H1 (cell line): ENCODE results near the gene MAGI3. TPM values are rescaled to one million over a fixed set of nuclear protein-coding genes. Genes with fewer than 3 reads are reported as not detected.

Experiments
- CTCF ChIA-PET: fragments of 300-600 bp; sonication (Branson Sonifier 250); formaldehyde crosslinking; loops from one replicate; lab custom pipeline; 2021; ENCODE audit not compliant: partially characterized antibody; lab: Charles Lee
- POLR2A ChIA-PET: fragments of 300-600 bp; sonication (Branson Sonifier 250); formaldehyde crosslinking; loops from one replicate; lab custom pipeline; 2021; ENCODE audit warnings: inconsistent platforms; ENCODE audit not compliant: partially characterized antibody; lab: Charles Lee
- DNase-seq, 2 experiments: peaks; one replicate each; pipeline versions ENCODE4 v3.0.0 to v3.0.0-alpha.2; 2010 to 2022; ENCODE audit warnings: low spot score in 2 of 2, low read depth in 1 of 2, mixed read lengths in 1 of 2
- FAIRE-seq: peaks from 2 replicates; lab custom pipeline; 2011; peaks lifted over from hg19 to GRCh38; lab: Jason Lieb, UNC
- H2AFZ ChIP-seq: 2 replicates; pipeline ENCODE4 v1.8.1; 2012; ENCODE audit warnings: low read length, inconsistent platforms
- H2AK5ac ChIP-seq: 2 replicates; pipeline ENCODE4 v1.6.1; 2013; ENCODE audit warnings: low read depth, low read length
- H2BK120ac ChIP-seq: replicated peaks from 2 replicates; pipeline ENCODE3; 2013; ENCODE audit warnings: low read depth, low read length, inconsistent platforms
- H2BK12ac ChIP-seq: 2 replicates; pipeline ENCODE4 v1.6.1; 2013; ENCODE audit warnings: low read depth, low read length
- H2BK15ac ChIP-seq: 2 replicates; pipeline ENCODE4 v1.6.1; 2013; ENCODE audit warnings: low read length
- H2BK20ac ChIP-seq: 2 replicates; pipeline ENCODE4 v1.6.1; 2013; ENCODE audit warnings: low read length
- H2BK5ac ChIP-seq: 2 replicates; pipeline ENCODE4 v1.6.1; 2013; ENCODE audit warnings: low read depth, low read length
- H3K14ac ChIP-seq: 2 replicates; pipeline ENCODE4 v1.6.1; 2013; ENCODE audit warnings: inconsistent platforms; ENCODE audit not compliant: insufficient read length
- H3K18ac ChIP-seq: 2 replicates; pipeline ENCODE4 v1.6.1; 2013; ENCODE audit warnings: low read length; ENCODE audit errors: extremely low read depth
- H3K23ac ChIP-seq: 2 replicates; pipeline ENCODE4 v1.6.1; 2013; ENCODE audit warnings: inconsistent platforms; ENCODE audit not compliant: insufficient read length
- H3K23me2 ChIP-seq: 2 replicates; pipeline ENCODE4 v1.6.1; 2013; ENCODE audit warnings: low read depth, low read length
- H3K27ac ChIP-seq: 2 replicates; pipeline ENCODE4 v1.6.1; 2011; ENCODE audit warnings: low read depth, low read length, inconsistent platforms
- H3K27me3 ChIP-seq, 4 experiments: replicated peaks in 1 of 4; 1 replicate in 1 of 4; 2 replicates in 3 of 4; pipeline versions ENCODE4 v1.6.1 to v1.8.1; 2011 to 2013; ENCODE audit warnings: low read length in 3 of 4, mild to moderate bottlenecking in 3 of 4, inconsistent platforms in 2 of 4, mixed read lengths in 2 of 4, moderate library complexity in 1 of 4; ENCODE audit not compliant: control insufficient read depth in 3 of 4, insufficient read depth in 3 of 4; ENCODE audit errors: extremely low read depth in 1 of 4
- H3K36me3 ChIP-seq, 4 experiments: 2 replicates each; pipeline versions ENCODE4 v1.6.1 to v1.8.1; 2011 to 2013; ENCODE audit warnings: mild to moderate bottlenecking in 4 of 4, low read length in 3 of 4, moderate library complexity in 2 of 4, control low read depth in 1 of 4, inconsistent platforms in 1 of 4; ENCODE audit not compliant: insufficient read depth in 4 of 4, control insufficient read depth in 2 of 4
- H3K4ac ChIP-seq: replicated peaks from 2 replicates; pipeline ENCODE3; 2013; ENCODE audit warnings: low read length, low read depth, mixed read lengths, inconsistent platforms; ENCODE audit not compliant: insufficient read length
- H3K4me1 ChIP-seq, 4 experiments: replicated peaks in 1 of 4; 1 replicate in 1 of 4; 2 replicates in 3 of 4; pipeline versions ENCODE4 v1.6.1 to v1.8.1; 2011 to 2013; ENCODE audit warnings: low read length in 3 of 4, inconsistent platforms in 2 of 4, mixed read lengths in 1 of 4; ENCODE audit not compliant: insufficient read depth in 4 of 4, control insufficient read depth in 3 of 4
- H3K4me2 ChIP-seq, 2 experiments: 2 replicates each; pipeline versions ENCODE4 v1.6.1 to v1.8.1; 2011 to 2013; ENCODE audit warnings: low read depth in 2 of 2, low read length in 2 of 2, control low read depth in 1 of 2, inconsistent platforms in 1 of 2, mild to moderate bottlenecking in 1 of 2; ENCODE audit not compliant: insufficient read depth in 1 of 2
- H3K4me3 ChIP-seq, 4 experiments: fragments of 200-600, 300-600 bp in 1 of 4; sonication (generic), shearing (Covaris generic), sonication (Bioruptor Twin) in 1 of 4; 2 replicates each; pipeline versions ENCODE4 v1.5.1 to v1.8.1; 2011 to 2016; ENCODE audit warnings: low read length in 4 of 4, low read depth in 3 of 4, control low read depth in 2 of 4, inconsistent platforms in 2 of 4, mild to moderate bottlenecking in 2 of 4, mixed read lengths in 1 of 4, moderate library complexity in 1 of 4; ENCODE audit not compliant: insufficient read depth in 2 of 4; ENCODE audit errors: extremely low read depth in 1 of 4
- H3K56ac ChIP-seq: replicated peaks from 2 replicates; pipeline ENCODE3; 2013; ENCODE audit warnings: low read depth, mild to moderate bottlenecking, mixed read lengths, low read length, inconsistent platforms; ENCODE audit not compliant: insufficient read length
- H3K79me1 ChIP-seq: 2 replicates; pipeline ENCODE4 v1.6.1; 2013; ENCODE audit warnings: low read depth, low read length, control low read depth
- H3K79me2 ChIP-seq, 2 experiments: 2 replicates each; pipeline versions ENCODE4 v1.6.1 to v1.8.1; 2012 to 2013; ENCODE audit warnings: low read length in 2 of 2, mild to moderate bottlenecking in 2 of 2, inconsistent platforms in 1 of 2; ENCODE audit not compliant: insufficient read depth in 2 of 2, control insufficient read depth in 1 of 2
- H3K9ac ChIP-seq, 4 experiments: replicated peaks in 1 of 4; 1 replicate in 1 of 4; 2 replicates in 3 of 4; pipeline versions ENCODE4 v1.6.1 to v1.8.1; 2011 to 2013; ENCODE audit warnings: low read depth in 3 of 4, low read length in 3 of 4, control low read depth in 2 of 4, mild to moderate bottlenecking in 2 of 4, moderate library complexity in 2 of 4, inconsistent platforms in 1 of 4; ENCODE audit errors: extremely low read depth in 1 of 4
- H3K9me3 ChIP-seq, 2 experiments: 2 replicates each; pipeline versions ENCODE4 v1.6.1 to v1.8.1; 2012 to 2013; ENCODE audit warnings: mild to moderate bottlenecking in 2 of 2, moderate library complexity in 2 of 2, control low read depth in 1 of 2, inconsistent platforms in 1 of 2, low read depth in 1 of 2, low read length in 1 of 2, mixed read lengths in 1 of 2; ENCODE audit not compliant: insufficient read depth in 2 of 2
- H4K20me1 ChIP-seq, 2 experiments: replicated peaks in 1 of 2; 2 replicates each; pipeline versions ENCODE3 to v1.8.1; 2011 to 2013; ENCODE audit warnings: inconsistent platforms in 2 of 2, low read length in 2 of 2, mild to moderate bottlenecking in 1 of 2; ENCODE audit not compliant: insufficient read depth in 2 of 2, control insufficient read depth in 1 of 2
- H4K5ac ChIP-seq: 2 replicates; pipeline ENCODE4 v1.6.1; 2013; ENCODE audit warnings: low read length, low read depth, mixed read lengths, inconsistent platforms; ENCODE audit not compliant: insufficient read length
- H4K8ac ChIP-seq: 2 replicates; pipeline ENCODE4 v1.8.0; 2013; ENCODE audit warnings: mild to moderate bottlenecking, moderate library complexity, low read length, inconsistent platforms; ENCODE audit not compliant: insufficient read depth; ENCODE audit errors: extremely low read depth
- H4K91ac ChIP-seq: replicated peaks from 2 replicates; pipeline ENCODE3; 2013; ENCODE audit warnings: low read length, mixed read lengths, inconsistent platforms; ENCODE audit not compliant: insufficient read length
- ASH2L ChIP-seq: fragments of 200-600, 300-600 bp; sonication (generic); IDR thresholded peaks from one replicate; pipeline ENCODE4 v1.7.1; 2017; ENCODE audit warnings: low read length
- BCL11A ChIP-seq, 2 experiments: IDR thresholded peaks; one replicate each; pipeline ENCODE4 v1.6.1; 2011; ENCODE audit warnings: low read depth in 2 of 2, low read length in 2 of 2, mild to moderate bottlenecking in 2 of 2
- CBX8 ChIP-seq: fragments of 300-800, 300-1000 bp; sonication (generic); IDR thresholded peaks from 2 replicates; pipeline ENCODE4 v1.7.1; 2016; ENCODE audit warnings: low read depth, low read length, borderline replicate concordance
- GABPA ChIP-seq: IDR thresholded peaks from 2 replicates; pipeline ENCODE4 v1.6.1; 2011; ENCODE audit warnings: mild to moderate bottlenecking, low read length, moderate library complexity, borderline replicate concordance; ENCODE audit not compliant: insufficient read depth
- JUN ChIP-seq: IDR thresholded peaks from 2 replicates; pipeline ENCODE4 v1.6.1; 2011; ENCODE audit warnings: low read depth, mild to moderate bottlenecking, improper control_type of control experiment, low read length
- KDM4A ChIP-seq: IDR thresholded peaks from one replicate; pipeline ENCODE4 v1.7.1; 2012; ENCODE audit warnings: low read depth, mild to moderate bottlenecking, moderate library complexity, low read length, inconsistent platforms; ENCODE audit not compliant: severe bottlenecking
- RAD21 ChIP-seq, 2 experiments: IDR thresholded peaks in 1 of 2; conservative IDR thresholded peaks in 1 of 2; 2 replicates each; pipeline ENCODE4 v1.6.1; 2011; ENCODE audit warnings: low read depth in 2 of 2, low read length in 2 of 2, improper control_type of control experiment in 1 of 2, inconsistent platforms in 1 of 2, mild to moderate bottlenecking in 1 of 2, moderate library complexity in 1 of 2
- SAP30 ChIP-seq: fragments of 300-600 bp; sonication (generic); IDR thresholded peaks from 2 replicates; pipeline ENCODE4 v1.7.1; 2012; ENCODE audit warnings: low read length, moderate library complexity, mild to moderate bottlenecking, inconsistent platforms; ENCODE audit not compliant: insufficient read depth, insufficient replicate concordance
- WGBS, 2 experiments: shearing (Covaris generic) in 1 of 2; methylation state at CpG; one replicate each; pipeline versions ENCODE4 v1.1.6 to v1.1.7; 2013 to 2015; ENCODE audit warnings: low lambda C conversion rate in 2 of 2, mixed read lengths in 2 of 2, inconsistent platforms in 1 of 2, low coverage in 1 of 2, missing lambda C conversion rate in 1 of 2; ENCODE audit not compliant: insufficient replicate concordance in 2 of 2, insufficient coverage in 1 of 2, insufficient read length in 1 of 2; ENCODE audit errors: extremely low coverage in 1 of 2, missing lambda C conversion rate in 1 of 2; 5-methylcytosine and 5-hydroxymethylcytosine counted together
- polyA plus RNA-seq, 7 experiments: library from polyadenylated mRNA; depleted of rRNA in 3 of 7; stranded (reverse) in 5 of 7; unstranded in 2 of 7; fragments of >200 nt in 5 of 7; fragments of 200-250 nt in 2 of 7; gene quantifications; 1 replicate in 5 of 7; 2 replicates in 1 of 7; 4 replicates in 1 of 7; pipeline versions ENCODE4 v1.2.1 to v1.2.3, GENCODE V29; 2011 to 2013; ENCODE audit warnings: missing spikeins in 2 of 7, mixed read lengths in 2 of 7
- total RNA-seq: library from RNA; stranded (reverse); fragmentation: NEBNext Ultra II Directional; extraction: Animal tissue kit (Norgen Biotek cat#: 25700); gene quantifications from 2 replicates; pipeline ENCODE4 v1.2.1, GENCODE V29; 2021
- TF ChIP-seq, protein P1 (sequence below), 3 experiments: IDR thresholded peaks; 1 replicate in 2 of 3; 2 replicates in 1 of 3; pipeline versions ENCODE4 v1.5.1 to v1.6.1; 2011; ENCODE audit warnings: low read length in 3 of 3, mild to moderate bottlenecking in 3 of 3, inconsistent platforms in 2 of 3, low read depth in 1 of 3, moderate library complexity in 1 of 3; ENCODE audit not compliant: insufficient read depth in 1 of 3; ENCODE audit errors: control extremely low read depth in 1 of 3
- TF ChIP-seq, protein P2 (sequence below): IDR thresholded peaks from 2 replicates; pipeline ENCODE4 v1.6.1; 2011; ENCODE audit warnings: low read depth, mild to moderate bottlenecking, low read length; ENCODE audit not compliant: insufficient read depth

The MAGI3 gene
- total and polyA plus RNA-seq, 2 of the 8 experiments (the other 6 are each of a cell fraction or from before 2014, with no cell fraction given): 2.3 to 7.8 TPM

DNA sequence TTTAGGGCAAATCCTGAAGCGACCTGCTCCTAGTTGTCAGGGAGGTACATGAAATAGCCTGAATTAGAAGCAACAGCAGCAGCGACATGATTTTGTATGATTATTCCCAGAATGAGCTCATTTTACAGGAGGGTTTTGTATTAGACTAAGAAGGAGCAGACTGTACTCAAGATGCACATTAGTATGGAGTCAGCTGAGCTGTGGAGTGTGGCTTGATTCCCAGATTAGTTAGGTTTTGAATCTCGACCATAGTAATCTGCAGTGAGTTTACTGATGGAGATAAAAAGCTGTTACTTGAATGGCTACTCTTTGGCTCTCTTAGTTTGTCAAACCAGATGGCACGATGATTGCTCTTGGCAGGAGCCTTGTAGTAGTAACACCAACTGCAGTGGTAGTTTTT, 225.8 kb downstream of the MAGI3 start:
- Histone ChIP-seq H3K79me2 (no peaks in the 10 kb centered on the region), H2BK15ac (no peak overlapping the region), H3K9ac (no peak overlapping the region), H3K4me3 (no peak overlapping the region), H2AFZ (no peak overlapping the region), H3K36me3 (no peaks in the 10 kb centered on the region), H2BK120ac (no peak overlapping the region), H3K18ac (no peak overlapping the region), H3K4me2 (no peak overlapping the region), H3K23me2 (no peaks in the 10 kb centered on the region), H3K56ac (no peak overlapping the region), H2BK20ac (no peak overlapping the region), H3K4me1 (peaks cover 0 to 4% (median 0%) of the 10 kb centered on the region in 4 experiments; a peak in 1 of 7 replicates), H4K8ac (no peak overlapping the region), H3K79me1 (no peaks in the 10 kb centered on the region), H4K91ac (no peak overlapping the region), H2BK12ac (no peak overlapping the region), H3K14ac (no peak overlapping the region), H3K23ac (no peak overlapping the region), H2AK5ac (no peak overlapping the region), H3K9me3 (no peaks in the 10 kb centered on the region), H3K27ac (no peak overlapping the region), H3K27me3 (no peaks in the 10 kb centered on the region), H4K5ac (no peak overlapping the region), H2BK5ac (no peak overlapping the region), H3K4ac (no peak overlapping the region), H4K20me1 (no peaks in the 10 kb centered on the region)
- POLR2A ChIA-PET: no interaction called here
- CTCF ChIA-PET: interaction anchor here (0.9 to 1.5 kb wide), 3 partner anchors 40 to 162 kb away, joined by 3 to 5 read pairs (median 3); no protein-coding TSS in a partner anchor
- DNase-seq (no peak), FAIRE-seq (no peak)
- 89% methylated on average over 4 of the region's 4 CpGs; no CpG with 5 or more reads in 1 of the 2 experiments for WGBS, 2 experiments
- TF ChIP-seq BCL11A (IDR thresholded peaks at IDR 0.05; ENCODE audit: low read depth in 2 of 2, low read length in 2 of 2) (no peak), SAP30 (no peak), KDM4A (no peak), ASH2L (no peak), GABPA (no peak), CBX8 (no peak), JUN (no peak), RAD21 (IDR thresholded peaks at IDR 0.05 in 1 of 2, conservative IDR thresholded peaks at IDR 0.05 in 1 of 2; ENCODE audit: low read depth in 2 of 2, low read length in 2 of 2) (no peak)
- TF ChIP-seq, protein P1, sequence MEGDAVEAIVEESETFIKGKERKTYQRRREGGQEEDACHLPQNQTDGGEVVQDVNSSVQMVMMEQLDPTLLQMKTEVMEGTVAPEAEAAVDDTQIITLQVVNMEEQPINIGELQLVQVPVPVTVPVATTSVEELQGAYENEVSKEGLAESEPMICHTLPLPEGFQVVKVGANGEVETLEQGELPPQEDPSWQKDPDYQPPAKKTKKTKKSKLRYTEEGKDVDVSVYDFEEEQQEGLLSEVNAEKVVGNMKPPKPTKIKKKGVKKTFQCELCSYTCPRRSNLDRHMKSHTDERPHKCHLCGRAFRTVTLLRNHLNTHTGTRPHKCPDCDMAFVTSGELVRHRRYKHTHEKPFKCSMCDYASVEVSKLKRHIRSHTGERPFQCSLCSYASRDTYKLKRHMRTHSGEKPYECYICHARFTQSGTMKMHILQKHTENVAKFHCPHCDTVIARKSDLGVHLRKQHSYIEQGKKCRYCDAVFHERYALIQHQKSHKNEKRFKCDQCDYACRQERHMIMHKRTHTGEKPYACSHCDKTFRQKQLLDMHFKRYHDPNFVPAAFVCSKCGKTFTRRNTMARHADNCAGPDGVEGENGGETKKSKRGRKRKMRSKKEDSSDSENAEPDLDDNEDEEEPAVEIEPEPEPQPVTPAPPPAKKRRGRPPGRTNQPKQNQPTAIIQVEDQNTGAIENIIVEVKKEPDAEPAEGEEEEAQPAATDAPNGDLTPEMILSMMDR (IDR thresholded peaks at IDR 0.05; ENCODE audit: control extremely low read depth in 1 of 3, insufficient read depth in 1 of 3, low read depth in 1 of 3, low read length in 3 of 3): no peak
- TF ChIP-seq, protein P2, sequence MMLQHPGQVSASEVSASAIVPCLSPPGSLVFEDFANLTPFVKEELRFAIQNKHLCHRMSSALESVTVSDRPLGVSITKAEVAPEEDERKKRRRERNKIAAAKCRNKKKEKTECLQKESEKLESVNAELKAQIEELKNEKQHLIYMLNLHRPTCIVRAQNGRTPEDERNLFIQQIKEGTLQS: no peak
